Stimulated activated CD4-positive, alpha-beta T cell treated with anti-CD3 and anti-CD28 coated beads, Interleukin-2, amount 100 ng/mL, for 24 hours (primary cell): ENCODE results near the gene EPAS1.

Experiments
- DNase-seq, 2 donors: peaks; one replicate each; pipeline ENCODE4 v3.0.0-alpha.2; 2020

EPAS1 gene

DNA sequence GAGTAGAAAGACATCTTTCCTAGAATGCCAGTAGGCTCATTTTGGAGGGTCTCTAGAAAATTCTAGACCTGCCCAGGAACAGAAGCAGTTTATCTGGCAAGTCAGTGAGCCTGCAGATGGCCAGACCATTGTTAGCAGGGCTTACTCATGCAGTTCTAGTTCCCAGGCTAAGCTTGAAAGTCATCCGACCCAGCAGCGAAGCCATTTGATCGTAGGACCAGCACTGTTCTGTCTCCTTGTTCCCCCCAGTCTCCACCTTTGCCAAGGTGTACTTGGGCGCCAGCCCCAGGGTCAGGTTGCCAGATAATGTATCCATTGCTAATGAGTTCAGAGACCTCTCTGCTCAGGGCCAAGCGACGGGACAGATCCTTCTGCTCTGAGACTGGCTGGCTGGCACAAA is 70.1 kb downstream of the EPAS1 start:
- DNase-seq = no peak

DNA sequence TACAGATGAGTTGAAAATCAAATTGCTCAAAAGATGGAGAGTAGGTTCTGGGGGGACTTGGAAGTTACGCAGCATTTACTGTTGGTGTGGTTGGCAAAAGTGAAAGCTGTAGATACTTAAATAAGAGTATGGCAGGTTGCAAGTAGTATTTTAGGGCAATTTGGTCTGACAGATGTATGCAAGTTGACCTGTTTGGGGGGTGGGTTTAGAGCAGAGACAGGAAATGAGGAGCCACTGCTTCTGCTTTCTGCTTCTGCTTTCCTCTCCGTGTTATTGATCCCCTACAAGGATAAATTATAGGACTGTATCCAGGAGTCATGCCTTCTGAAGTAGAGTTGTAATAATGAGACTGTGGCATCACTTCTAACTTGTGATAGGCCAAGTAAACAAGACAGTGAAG is 71.2 kb downstream of the EPAS1 start:
- DNase-seq = no peak

DNA sequence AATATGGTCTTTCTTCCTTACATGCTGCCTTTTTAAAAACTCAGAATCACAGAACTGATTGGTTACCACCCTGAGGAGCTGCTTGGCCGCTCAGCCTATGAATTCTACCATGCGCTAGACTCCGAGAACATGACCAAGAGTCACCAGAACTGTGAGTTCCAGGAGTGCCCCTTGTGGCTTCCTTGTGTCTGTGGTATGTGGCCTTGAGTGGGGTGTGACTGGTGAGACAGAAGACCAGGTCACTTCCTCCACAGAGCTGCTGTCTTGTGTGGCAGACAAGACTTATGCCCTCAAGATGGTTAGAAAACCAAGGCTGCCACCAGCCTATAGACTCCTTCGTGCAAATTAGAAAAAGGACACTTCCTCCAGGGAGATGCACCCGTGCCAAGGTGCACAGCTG is 72.6 kb downstream of the EPAS1 start:
- no peak for DNase-seq

DNA sequence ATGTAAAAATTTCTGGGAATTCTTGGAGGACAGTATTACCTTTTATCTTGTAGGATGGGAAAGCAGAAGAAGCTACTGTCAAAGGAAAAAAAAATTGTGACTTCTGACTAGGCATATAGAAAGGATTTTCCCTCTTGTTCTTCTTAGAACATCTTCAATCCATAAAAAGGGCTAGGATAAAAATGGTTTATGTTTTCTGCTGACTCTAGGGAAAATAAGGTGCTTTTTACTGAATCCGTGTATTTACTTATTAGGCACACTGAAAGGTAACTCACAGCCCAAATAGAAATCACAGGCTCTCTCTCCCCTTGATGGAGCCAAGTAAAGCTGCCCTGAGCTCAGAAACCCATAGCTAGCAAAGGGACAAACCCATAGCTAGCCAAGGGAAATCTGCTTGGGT is 74.6 kb downstream of the EPAS1 start:
- DNase-seq = no peak

DNA sequence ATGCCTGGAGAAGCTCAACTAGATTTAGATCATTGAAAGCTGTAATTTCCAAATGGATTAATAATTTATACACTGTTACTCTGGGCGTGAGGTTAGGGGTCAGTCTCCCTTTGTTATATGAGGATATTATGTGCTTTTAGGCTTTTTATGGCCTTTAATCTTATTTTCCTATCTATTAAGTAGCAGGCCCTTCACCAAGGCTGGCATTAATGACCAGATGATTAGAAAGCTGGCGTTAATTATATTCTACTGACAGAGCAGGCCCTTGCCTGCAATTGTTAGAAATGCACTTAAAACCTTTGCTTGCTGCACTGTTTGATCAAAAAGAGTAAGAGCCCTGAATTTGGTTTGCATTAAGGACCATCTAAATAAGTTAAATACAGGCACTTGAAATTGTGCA is 75.3 kb downstream of the EPAS1 start:
- no peak for DNase-seq

DNA sequence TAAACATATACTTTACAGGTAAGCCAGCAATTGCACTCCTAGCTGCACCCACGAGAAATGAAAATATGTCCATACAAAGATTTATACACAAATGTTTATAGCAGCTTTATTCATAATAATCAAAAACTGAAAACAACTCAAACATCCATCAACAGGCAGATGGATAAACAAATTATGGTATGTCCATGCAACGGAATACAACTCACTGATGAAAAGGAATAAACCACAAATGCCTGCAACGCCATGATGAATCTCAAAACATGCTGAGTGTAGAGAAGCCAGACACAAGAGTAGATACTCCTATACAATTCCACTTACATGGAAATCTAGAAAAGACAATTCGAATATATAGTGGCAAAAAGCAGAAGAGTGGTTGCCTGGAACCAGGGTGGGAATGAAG is 76.0 kb downstream of the EPAS1 start:
- no peak for DNase-seq

DNA sequence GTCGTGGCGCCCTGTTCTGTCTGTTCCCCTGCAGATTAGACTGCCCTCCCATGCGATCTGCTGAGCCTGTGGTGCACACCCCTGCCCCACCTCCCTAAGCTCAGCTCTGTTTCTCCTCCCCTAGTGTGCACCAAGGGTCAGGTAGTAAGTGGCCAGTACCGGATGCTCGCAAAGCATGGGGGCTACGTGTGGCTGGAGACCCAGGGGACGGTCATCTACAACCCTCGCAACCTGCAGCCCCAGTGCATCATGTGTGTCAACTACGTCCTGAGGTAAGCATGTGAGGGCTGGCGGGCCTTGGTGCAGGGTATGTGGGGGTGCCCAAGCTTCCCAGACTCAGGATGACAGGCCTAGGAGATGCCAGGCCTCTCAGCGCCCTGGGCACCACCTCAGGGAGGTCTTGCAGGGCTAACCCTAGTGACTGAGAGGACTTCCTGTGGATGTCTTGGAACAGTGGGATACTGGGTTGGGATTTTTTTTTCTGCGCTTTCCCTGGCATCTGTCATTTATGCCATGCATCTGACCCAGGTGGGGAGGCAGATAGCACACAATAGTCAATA is 78.4 kb downstream of the EPAS1 start:
- no peak for DNase-seq

DNA sequence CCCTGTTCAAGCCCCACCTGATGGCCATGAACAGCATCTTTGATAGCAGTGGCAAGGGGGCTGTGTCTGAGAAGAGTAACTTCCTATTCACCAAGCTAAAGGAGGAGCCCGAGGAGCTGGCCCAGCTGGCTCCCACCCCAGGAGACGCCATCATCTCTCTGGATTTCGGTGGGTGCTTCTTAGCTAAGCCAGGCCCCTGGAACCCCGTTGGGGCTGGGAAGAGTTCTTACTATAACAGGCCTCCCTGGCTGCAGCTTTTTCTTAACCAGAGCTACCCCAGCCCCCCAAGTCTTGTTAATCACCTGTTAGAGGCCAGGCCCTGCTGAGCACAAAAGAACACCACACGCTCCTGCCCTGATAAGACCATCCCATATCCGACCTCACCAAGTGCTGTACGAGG is 79.4 kb downstream of the EPAS1 start:
- DNase-seq = no peak

DNA sequence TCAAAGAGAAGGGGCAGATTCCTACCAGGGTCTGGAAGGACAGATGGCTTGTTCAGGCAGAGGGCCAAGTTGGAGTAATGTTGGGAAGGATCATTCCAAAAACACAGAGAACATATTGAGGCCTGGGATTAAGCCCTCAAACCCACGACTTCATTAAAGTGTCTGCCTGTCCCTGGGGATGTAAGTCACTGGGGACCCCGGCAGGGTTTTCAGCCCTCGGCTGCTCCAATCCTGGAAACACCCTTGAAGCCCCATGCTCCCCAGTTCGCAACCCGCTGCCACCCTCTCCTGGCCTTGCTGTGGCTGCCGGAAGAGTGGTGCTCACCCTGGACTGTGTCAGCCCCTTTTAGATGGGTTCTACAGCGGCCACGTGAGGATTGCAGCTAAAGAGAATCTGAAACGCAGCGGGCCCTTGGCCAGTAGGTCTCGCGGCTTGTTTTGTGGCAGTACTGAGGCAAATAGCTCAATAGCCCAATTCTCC is 79.9 kb downstream of the EPAS1 start:
- no peak for DNase-seq

DNA sequence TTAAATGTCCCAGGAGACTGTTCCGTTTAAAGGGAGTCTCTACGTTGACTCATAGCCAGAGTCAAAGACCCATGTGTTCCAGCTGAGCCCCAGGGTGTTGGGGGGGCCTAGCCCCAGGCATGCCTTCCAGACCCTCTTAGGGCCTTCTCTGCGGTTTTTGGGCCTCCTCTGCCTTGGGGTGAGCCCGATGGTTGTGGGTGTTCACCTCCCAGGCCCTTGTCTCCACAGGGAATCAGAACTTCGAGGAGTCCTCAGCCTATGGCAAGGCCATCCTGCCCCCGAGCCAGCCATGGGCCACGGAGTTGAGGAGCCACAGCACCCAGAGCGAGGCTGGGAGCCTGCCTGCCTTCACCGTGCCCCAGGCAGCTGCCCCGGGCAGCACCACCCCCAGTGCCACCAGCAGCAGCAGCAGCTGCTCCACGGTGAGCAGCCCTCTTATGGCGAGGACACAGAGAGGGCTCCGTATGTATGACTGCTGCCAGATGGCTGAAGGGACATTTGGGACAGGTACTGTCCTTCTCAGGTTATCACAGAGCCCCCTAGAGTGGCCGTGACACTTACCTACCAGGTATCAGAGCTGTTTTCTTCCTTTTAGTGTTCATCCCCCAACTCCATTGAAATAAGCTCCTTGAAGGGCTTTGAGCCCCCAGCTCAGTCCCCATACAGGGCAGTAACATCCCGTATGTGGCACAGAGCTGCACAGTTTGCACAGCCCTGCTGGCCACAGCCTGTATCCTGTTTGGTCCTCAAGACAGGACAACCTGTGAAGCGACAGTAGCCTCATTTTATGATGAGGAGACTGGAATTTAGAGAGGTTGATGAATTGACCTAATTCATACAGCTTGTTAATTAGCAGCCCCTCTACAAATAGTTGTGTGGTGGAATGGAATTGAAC is 80.7 kb downstream of the EPAS1 start:
- DNase-seq = no peak

DNA sequence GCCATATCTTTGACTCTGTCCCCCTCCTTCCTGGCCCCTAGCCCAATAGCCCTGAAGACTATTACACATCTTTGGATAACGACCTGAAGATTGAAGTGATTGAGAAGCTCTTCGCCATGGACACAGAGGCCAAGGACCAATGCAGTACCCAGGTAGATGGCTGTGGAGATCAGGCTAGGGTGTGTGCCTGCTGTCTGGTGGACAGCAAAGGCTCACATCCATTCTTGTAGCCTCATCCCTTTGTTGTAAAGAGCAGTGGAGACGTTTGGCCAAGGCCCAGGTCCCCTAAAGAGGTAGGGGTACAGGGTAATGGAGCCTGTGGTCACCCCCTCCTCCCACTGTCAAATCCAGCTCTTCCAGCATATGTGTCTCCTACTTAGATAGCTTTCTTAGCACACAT is 81.4 kb downstream of the EPAS1 start:
- DNase-seq = no peak

DNA sequence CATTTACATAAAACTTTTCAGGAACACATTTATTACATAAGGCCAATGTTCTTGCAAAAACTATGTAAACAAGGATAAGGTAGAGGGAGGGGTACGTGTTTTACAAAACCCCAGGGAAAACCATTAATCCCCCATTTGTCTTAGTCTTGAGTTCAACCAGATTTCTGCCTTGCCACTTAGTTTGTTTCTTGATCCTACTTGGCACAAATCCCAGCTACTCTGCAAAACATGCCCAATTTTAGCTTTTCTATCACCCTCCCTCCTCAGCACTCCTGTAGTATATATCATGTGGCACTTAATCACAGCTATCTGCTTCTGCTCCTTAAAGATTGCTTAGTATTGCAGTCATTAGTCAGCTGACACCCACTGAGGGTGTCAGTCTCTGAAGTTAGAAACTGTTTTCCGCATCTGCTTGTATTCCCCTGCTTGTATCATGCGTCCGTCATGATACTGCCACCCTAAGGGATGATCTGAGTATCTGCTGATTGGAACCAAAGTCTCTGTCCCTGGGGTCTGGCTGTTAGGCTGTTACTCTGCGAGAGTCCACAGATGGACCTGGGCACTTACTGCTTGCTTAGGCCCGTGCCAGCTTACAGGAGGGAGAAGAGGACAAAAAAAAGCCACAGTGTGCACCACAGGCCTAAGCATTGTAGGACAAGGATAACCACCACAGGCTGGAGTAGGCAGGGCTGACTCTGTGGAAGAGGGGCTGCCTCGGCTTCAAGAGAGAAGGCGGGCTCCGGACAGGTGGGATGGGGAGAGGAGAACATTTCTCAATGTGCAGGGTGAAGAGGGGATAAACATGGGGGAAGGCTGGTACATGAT is 82.2 kb downstream of the EPAS1 start:
- DNase-seq = no peak

DNA sequence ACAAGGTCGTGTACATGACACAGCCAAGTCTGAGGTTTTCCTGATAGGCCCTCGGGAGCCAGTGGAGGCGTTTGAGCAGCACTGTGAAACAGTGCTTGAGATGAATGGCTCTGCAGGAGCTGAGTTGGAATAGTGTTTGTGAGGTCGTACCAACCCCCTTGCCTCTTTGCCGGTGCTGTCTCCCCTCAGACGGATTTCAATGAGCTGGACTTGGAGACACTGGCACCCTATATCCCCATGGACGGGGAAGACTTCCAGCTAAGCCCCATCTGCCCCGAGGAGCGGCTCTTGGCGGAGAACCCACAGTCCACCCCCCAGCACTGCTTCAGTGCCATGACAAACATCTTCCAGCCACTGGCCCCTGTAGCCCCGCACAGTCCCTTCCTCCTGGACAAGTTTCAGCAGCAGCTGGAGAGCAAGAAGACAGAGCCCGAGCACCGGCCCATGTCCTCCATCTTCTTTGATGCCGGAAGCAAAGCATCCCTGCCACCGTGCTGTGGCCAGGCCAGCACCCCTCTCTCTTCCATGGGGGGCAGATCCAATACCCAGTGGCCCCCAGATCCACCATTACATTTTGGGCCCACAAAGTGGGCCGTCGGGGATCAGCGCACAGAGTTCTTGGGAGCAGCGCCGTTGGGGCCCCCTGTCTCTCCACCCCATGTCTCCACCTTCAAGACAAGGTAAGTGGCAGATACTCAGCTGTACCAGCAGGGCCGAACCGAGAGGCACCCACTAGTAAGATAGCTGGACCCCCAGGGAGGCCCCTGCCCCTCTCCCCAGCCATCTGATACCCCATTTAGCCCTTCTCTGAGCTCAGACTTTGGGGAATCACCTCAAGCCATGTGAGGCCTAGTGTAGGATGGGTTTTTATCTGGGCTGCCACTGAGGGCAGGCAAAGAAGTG is 83.1 kb downstream of the EPAS1 start:
- DNase-seq = peak in 1 of 2 donors; percentile 9

DNA sequence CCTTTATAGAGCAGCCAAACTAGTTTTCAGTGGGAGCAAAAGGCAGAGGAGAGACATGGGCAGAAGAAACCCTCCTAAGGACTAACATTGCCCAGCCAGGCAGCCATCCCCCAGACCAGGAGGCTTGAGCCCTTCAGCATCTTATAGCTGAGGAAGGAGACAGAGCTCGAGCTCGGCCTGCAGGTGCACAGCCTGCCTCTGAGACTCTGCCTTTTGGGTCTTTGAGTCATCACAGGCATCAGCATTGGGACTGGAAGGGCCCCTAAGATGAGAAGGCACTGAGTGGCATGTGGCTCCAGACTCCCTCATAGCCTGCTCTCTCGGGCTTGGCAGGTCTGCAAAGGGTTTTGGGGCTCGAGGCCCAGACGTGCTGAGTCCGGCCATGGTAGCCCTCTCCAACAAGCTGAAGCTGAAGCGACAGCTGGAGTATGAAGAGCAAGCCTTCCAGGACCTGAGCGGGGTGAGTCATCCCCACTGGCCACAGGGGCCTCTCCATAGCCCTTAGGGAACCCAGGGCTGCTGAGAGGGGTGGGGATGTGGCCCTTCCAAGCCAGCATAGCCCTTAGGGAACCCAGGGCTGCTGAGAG is 84.1 kb downstream of the EPAS1 start:
- DNase-seq = peak in 1 of 2 donors; percentile 12

DNA sequence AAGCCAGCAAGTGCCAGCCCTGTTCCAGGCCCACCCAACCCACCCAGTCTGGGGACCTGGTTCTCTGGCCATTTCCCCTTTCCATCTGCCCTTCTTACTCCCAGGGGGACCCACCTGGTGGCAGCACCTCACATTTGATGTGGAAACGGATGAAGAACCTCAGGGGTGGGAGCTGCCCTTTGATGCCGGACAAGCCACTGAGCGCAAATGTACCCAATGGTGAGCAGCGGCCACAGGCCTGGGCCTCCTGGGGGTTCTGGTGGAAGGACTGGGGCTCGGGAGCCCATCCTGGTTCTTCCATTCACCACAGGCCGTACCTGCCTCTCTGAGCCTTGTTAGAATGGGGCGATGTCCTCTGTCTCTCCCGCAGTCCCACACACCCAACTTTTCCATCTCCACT is 84.7 kb downstream of the EPAS1 start:
- DNase-seq = no peak

DNA sequence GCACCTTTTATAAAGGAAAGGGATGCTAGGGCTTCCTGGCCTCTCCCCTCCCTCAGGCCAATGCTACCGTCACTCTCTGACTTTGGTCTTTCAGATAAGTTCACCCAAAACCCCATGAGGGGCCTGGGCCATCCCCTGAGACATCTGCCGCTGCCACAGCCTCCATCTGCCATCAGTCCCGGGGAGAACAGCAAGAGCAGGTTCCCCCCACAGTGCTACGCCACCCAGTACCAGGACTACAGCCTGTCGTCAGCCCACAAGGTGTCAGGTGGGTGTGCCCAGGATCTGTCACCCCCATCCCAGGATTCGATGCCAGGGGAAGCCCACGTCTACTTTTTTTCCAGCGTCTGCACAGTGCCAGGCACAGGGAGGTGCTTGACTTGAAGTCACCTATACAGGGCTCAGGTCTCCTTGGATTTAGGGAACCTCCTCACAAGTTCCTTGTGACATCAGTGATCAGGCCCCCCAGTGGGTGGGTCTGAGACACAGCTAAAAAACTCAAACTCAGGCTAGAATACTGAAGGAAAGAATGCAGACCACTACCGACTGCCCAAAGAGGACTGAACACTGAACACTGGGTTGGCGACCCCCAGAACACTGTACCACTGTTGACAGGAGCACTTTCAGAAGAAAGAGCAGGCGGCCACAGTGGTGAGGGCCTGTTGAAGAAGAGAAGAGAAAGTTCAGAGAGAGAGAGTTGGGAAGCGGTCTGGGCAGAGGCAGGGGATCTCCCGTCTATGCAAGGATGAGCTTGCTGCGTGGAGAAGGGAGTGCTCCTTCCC is 85.3 kb downstream of the EPAS1 start:
- no peak for DNase-seq

DNA sequence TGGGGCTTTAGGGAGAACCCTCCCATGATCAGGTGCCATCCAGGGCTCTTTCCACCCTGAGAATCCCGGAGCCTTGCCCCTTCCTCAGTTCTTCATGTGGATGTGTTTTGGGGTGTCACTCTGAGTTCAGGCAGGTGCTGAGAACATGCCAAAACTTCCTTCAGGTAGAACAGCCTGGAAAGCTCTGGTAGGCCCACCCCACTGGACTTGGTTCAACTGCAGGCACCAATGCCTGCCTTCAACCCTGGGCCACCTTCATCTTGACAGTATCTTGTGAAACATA is 85.8 kb downstream of the EPAS1 start:
- no peak for DNase-seq

DNA sequence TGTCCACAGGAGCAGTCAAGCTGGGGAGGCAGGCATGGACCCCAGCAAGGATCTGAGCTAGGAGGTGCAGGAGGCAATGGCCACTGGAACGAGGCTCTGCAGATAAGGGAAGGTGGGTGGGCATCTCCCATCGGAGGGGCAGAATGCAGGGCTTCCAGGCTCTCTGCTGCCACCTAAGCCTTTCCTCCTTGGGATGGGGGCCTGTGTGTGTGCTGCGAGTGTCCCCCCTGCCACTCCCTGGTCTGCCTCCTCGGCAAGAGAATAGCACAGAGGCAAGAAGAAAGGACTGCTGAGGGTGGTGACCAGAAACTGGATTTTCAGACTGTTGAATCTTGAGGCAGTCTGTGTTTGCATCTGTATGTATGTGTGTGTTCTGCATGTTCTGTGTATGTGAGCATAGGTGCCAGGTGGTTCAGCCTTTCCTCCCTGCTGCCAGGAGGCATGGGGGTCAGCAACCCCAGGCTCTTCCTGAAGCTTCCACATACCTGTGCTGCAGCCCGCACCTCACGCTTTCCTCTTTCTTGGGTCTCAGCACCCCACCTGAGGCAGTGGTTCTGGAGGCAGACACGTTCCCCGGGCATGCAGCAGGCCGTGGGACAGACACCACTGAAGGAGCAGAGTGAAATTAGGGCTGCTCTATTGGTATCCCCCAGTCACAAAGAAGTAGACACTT is 86.7 kb downstream of the EPAS1 start:
- DNase-seq = no peak

DNA sequence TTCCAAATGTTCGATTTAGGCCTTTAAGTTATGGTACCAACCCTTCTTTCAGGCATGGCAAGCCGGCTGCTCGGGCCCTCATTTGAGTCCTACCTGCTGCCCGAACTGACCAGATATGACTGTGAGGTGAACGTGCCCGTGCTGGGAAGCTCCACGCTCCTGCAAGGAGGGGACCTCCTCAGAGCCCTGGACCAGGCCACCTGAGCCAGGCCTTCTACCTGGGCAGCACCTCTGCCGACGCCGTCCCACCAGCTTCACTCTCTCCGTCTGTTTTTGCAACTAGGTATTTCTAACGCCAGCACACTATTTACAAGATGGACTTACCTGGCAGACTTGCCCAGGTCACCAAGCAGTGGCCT is 87.2 kb downstream of the EPAS1 start:
- no peak for DNase-seq

DNA sequence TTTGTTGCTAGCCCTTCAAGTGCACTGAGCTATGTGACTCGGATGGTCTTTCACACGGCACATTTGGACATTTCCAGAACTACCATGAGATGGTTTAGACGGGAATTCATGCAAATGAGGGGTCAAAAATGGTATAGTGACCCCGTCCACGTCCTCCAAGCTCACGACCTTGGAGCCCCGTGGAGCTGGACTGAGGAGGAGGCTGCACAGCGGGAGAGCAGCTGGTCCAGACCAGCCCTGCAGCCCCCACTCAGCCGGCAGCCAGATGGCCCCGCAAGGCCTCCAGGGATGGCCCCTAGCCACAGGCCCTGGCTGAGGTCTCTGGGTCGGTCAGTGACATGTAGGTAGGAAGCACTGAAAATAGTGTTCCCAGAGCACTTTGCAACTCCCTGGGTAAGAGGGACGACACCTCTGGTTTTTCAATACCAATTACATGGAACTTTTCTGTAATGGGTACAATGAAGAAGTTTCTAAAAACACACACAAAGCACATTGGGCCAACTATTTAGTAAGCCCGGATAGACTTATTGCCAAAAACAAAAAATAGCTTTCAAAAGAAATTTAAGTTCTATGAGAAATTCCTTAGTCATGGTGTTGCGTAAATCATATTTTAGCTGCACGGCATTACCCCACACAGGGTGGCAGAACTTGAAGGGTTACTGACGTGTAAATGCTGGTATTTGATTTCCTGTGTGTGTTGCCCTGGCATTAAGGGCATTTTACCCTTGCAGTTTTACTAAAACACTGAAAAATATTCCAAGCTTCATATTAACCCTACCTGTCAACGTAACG is 88.8 kb downstream of the EPAS1 start:
- no peak for DNase-seq
